K562 (cell line): ENCODE results near the gene SECISBP2. TPM values are rescaled to one million over a fixed set of nuclear protein-coding genes. Genes with fewer than 3 reads are reported as not detected.

ENCODE experiments used
- ATAC-seq: fragments of 200-7000 bp; cut with Tn5 transposase; 3 replicates; pipeline ENCODE4 v1.9.1; 2020; ENCODE audit warnings: moderate library complexity
- BruUV-seq: library from RNA; stranded (reverse); fragments of 400-500 nt; replicated peaks from 2 replicates; lab custom pipeline; 2021; lab: Mats Ljungman, UMichigan
- CTCF ChIA-PET: fragments of 300-600 bp; formaldehyde crosslinking; extraction: SDS; loops from one replicate; lab custom pipeline; 2021; ENCODE audit warnings: low intra/inter-chr PET ratio; lab: Yijun Ruan, JAX
- POLR2A ChIA-PET: fragments of 300-600, 350-650 bp; sonication (Branson Sonifier 250); formaldehyde crosslinking; extraction: SDS; loops from one replicate; lab custom pipeline; 2021; ENCODE audit warnings: antibody characterized with exemption, inconsistent platforms; lab: Yijun Ruan, JAX
- DNase-seq, 4 experiments: peaks; one replicate each; pipeline versions ENCODE4 v3.0.0 to v3.0.0-alpha.2; 2011 to 2018; ENCODE audit warnings: low spot score in 3 of 4, mixed read lengths in 3 of 4; ENCODE audit errors: extremely low read depth in 1 of 4
- FAIRE-seq: peaks from 2 replicates; lab custom pipeline; 2011; peaks lifted over from hg19 to GRCh38; lab: Jason Lieb, UNC
- H2AFZ ChIP-seq: 2 replicates; pipeline ENCODE4 v1.6.0; 2011; ENCODE audit warnings: low read depth, low read length, control low read depth, inconsistent platforms
- H3K27ac ChIP-seq: fragments of 200-600 bp; 3 replicates; pipeline ENCODE4 v1.8.0; 2011; ENCODE audit warnings: low read depth, mild to moderate bottlenecking, control low read depth, inconsistent platforms, low read length, moderate library complexity, mixed read lengths; ENCODE audit errors: extremely low read depth
- H3K27me3 ChIP-seq, 2 experiments: fragments of 300-600 bp in 1 of 2; 2 replicates in 1 of 2; 3 replicates in 1 of 2; pipeline versions ENCODE4 v1.6.0 to v1.8.0; 2011; ENCODE audit warnings: inconsistent platforms in 2 of 2, low read length in 2 of 2, mild to moderate bottlenecking in 1 of 2, mixed read lengths in 1 of 2, moderate library complexity in 1 of 2; ENCODE audit not compliant: control insufficient read depth in 2 of 2, insufficient read depth in 2 of 2
- H3K36me3 ChIP-seq: fragments of 300-600 bp; 3 replicates; pipeline ENCODE4 v1.8.0; 2011; ENCODE audit warnings: mild to moderate bottlenecking, low read length, inconsistent platforms; ENCODE audit not compliant: control insufficient read depth, insufficient read depth
- H3K4me1 ChIP-seq, 2 experiments: fragments of 200-600 bp in 1 of 2; replicated peaks in 1 of 2; 2 replicates in 1 of 2; 3 replicates in 1 of 2; pipeline versions ENCODE4 v1.5.1 to v1.8.0; 2011; ENCODE audit warnings: inconsistent platforms in 2 of 2, low read length in 2 of 2, mild to moderate bottlenecking in 1 of 2, mixed read lengths in 1 of 2, moderate library complexity in 1 of 2; ENCODE audit not compliant: control insufficient read depth in 2 of 2, insufficient read depth in 2 of 2
- H3K4me2 ChIP-seq: 2 replicates; pipeline ENCODE4 v1.6.1; 2011; ENCODE audit warnings: low read length, control low read depth, inconsistent platforms, mixed read lengths; ENCODE audit not compliant: insufficient read depth
- H3K4me3 ChIP-seq: fragments of 200-600 bp; sonication (generic), shearing (Covaris generic); 2 replicates; pipeline ENCODE4 v1.5.1; 2016; ENCODE audit warnings: control low read depth, inconsistent platforms
- H3K79me2 ChIP-seq: fragments of 200-600 bp; 3 replicates; pipeline ENCODE4 v1.8.0; 2011; ENCODE audit warnings: low read length, inconsistent platforms; ENCODE audit not compliant: control insufficient read depth, insufficient read depth
- H3K9ac ChIP-seq, 2 experiments: 2 replicates each; pipeline versions ENCODE4 v1.6.0 to v1.6.1; 2011; ENCODE audit warnings: low read depth in 2 of 2, low read length in 2 of 2, control low read depth in 1 of 2, inconsistent platforms in 1 of 2, mild to moderate bottlenecking in 1 of 2, mixed read lengths in 1 of 2; ENCODE audit not compliant: insufficient read depth in 1 of 2
- H3K9me1 ChIP-seq: one replicate; pipeline ENCODE4 v1.6.0; 2011; ENCODE audit warnings: inconsistent platforms, mild to moderate bottlenecking, low read length, moderate library complexity; ENCODE audit not compliant: control insufficient read depth, insufficient read depth
- H3K9me3 ChIP-seq: replicated peaks from 2 replicates; pipeline ENCODE4 v1.5.1; 2011; ENCODE audit warnings: low read depth, low read length, inconsistent platforms; ENCODE audit not compliant: control insufficient read depth, insufficient read depth
- H4K20me1 ChIP-seq: replicated peaks from 2 replicates; pipeline ENCODE4 v1.6.1; 2011; ENCODE audit warnings: low read length, inconsistent platforms, mixed read lengths; ENCODE audit not compliant: control insufficient read depth, insufficient read depth
- DIDO1 ChIP-seq: fragments of 450-650 bp; IDR thresholded peaks from 2 replicates; pipeline ENCODE4 v1.6.1; 2016; ENCODE audit warnings: low read depth, missing biosample characterization, missing genetic modification characterization
- RBM39 ChIP-seq: fragments of 200-400 bp; formaldehyde crosslinking; optimal IDR thresholded peaks from 2 replicates; pipeline ENCODE3; 2018; ENCODE audit warnings: low read depth, low read length
- SMARCC2 ChIP-seq: fragments of 450-650 bp; IDR thresholded peaks from 2 replicates; pipeline ENCODE4 v1.6.1; 2017; ENCODE audit warnings: antibody characterized with exemption, moderate library complexity, mild to moderate bottlenecking, low read depth
- SREBF1 ChIP-seq: fragments of 150-350 bp; IDR thresholded peaks from 2 replicates; pipeline ENCODE4 v1.6.1; 2014; ENCODE audit warnings: antibody characterized with exemption, low read depth, low read length, borderline replicate concordance
- TAF15 ChIP-seq: fragments of 200-400 bp; formaldehyde crosslinking; IDR thresholded peaks from 2 replicates; pipeline ENCODE4 v1.6.1; 2017; ENCODE audit warnings: mild to moderate bottlenecking, low read depth, low read length, moderate library complexity
- ZFP36 ChIP-seq: fragments of 150-350 bp; IDR thresholded peaks from 2 replicates; pipeline ENCODE4 v1.6.1; 2018; ENCODE audit warnings: low read length, low read depth; ENCODE audit not compliant: partially characterized antibody
- WGBS: fragments of 100-300 bp; shearing (Covaris generic); methylation state at CpG from one replicate; pipeline ENCODE4 v1.1.6; 2016; ENCODE audit warnings: low coverage, mixed read lengths; ENCODE audit not compliant: insufficient coverage; ENCODE audit errors: missing lambda C conversion rate; 5-methylcytosine and 5-hydroxymethylcytosine counted together
- in situ Hi-C: fragments of 300-500 bp; cut with MboI; formaldehyde crosslinking; loops from 4 replicates; pipeline ENCODE4 v1.15.0; 2018; ENCODE audit warnings: inconsistent platforms, mixed read lengths
- intact Hi-C: fragments of 100-400 bp; cut with micrococcal nuclease; formaldehyde crosslinking; loops from 2 replicates; pipeline ENCODE4 v1.14.2; 2022
- polyA plus RNA-seq, 8 experiments: library from polyadenylated mRNA; depleted of rRNA in 4 of 8; stranded (reverse) in 5 of 8; unstranded in 3 of 8; fragments of >200 nt; fragmentation: Nextera tagmentation in 2 of 8; fragmentation: Illumina TruSeq in 1 of 8; extraction: Ambion mirVana in 2 of 8; extraction: Trizol in 1 of 8; gene quantifications; 2 replicates each; pipeline versions ENCODE4 v1.2.1 to v1.2.3, GENCODE V29; 2011 to 2014; ENCODE audit warnings: inconsistent platforms in 1 of 8, missing spikeins in 1 of 8
- total RNA-seq, 7 experiments: library from RNA; depleted of rRNA in 6 of 7; stranded (reverse); fragments of >200 nt in 6 of 7; fragmentation: Illumina TruSeq in 2 of 7; extraction: Trizol in 2 of 7; gene quantifications; 2 replicates each; pipeline versions ENCODE4 v1.2.1 to v1.2.3, GENCODE V29; 2011 to 2021; ENCODE audit warnings: low replicate concordance in 1 of 7
- TF ChIP-seq, protein P1 (sequence below): fragments of 250-450 bp; sonication (Bioruptor Pico); IDR thresholded peaks from 2 replicates; pipeline ENCODE4 v1.5.0; 2021; ENCODE audit warnings: mild to moderate bottlenecking, moderate library complexity
- TF ChIP-seq, protein P2 (sequence below): IDR thresholded peaks from 2 replicates; pipeline ENCODE4 v1.6.1; 2014; ENCODE audit warnings: antibody characterized with exemption
- TF ChIP-seq, protein P3 (sequence below): fragments of 250-450 bp; sonication (Bioruptor Pico); IDR thresholded peaks from 2 replicates; pipeline ENCODE4 v1.8.0; 2021; ENCODE audit warnings: borderline replicate concordance, mild to moderate bottlenecking, moderate library complexity; ENCODE audit not compliant: poor library complexity, severe bottlenecking
- TF ChIP-seq, protein P4 (sequence below): fragments of 450-650 bp; IDR thresholded peaks from 2 replicates; pipeline ENCODE4 v1.6.1; 2016; ENCODE audit warnings: borderline replicate concordance

Gene SECISBP2
- total and polyA plus RNA-seq, 9 of the 15 experiments (the other 6 are each of a cell fraction or from before 2014, with no cell fraction given): 3.2 to 41.6 (median 26.1) TPM

DNA sequence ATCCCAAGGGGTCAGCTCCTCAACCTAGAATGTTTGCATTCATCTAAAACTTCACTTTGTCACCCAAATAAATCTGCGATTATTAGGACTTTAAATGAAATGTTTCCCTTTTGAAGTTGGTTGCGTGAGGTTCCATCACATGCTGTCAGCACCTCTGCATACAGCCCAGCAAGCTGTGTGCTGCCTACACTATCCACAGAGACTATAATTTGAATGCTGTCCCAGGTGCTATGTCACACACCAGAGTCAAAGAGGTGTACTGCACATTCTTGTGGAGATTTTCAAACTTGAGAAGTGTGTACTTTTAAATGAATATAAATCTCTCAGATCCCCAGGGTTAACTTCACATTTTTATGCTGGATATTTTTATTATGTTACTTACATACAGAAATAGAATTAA lies 26.6 kb upstream of the SECISBP2 start:
- Histone ChIP-seq H3K9ac (no peak overlapping the region), H3K27me3 (no peaks in the 10 kb centered on the region), H3K9me3 (no peaks in the 10 kb centered on the region; the same call in 1 of the 2 replicates), H3K27ac (no peak overlapping the region), H3K79me2 (no peaks in the 10 kb centered on the region), H2AFZ (no peak overlapping the region), H3K4me2 (no peak overlapping the region), H4K20me1 (no peaks in the 10 kb centered on the region; the same call in 1 of the 2 replicates), H3K9me1 (no peaks in the 10 kb centered on the region), H3K4me1 (no peaks in the 10 kb centered on the region), H3K4me3 (no peak overlapping the region), H3K36me3 (no peaks in the 10 kb centered on the region)
- DNase-seq (no peak), ATAC-seq (no peak), FAIRE-seq (no peak)
- in situ Hi-C loops: no loop called here
- POLR2A ChIA-PET: interaction anchor here (0.9 kb wide), 1 partner anchor 20 kb away, joined by 3 read pairs; no protein-coding TSS in a partner anchor
- 0% methylated on average over 2 of the region's 2 CpGs for WGBS
- intact Hi-C loops: no loop called here
- TF ChIP-seq, protein P1, sequence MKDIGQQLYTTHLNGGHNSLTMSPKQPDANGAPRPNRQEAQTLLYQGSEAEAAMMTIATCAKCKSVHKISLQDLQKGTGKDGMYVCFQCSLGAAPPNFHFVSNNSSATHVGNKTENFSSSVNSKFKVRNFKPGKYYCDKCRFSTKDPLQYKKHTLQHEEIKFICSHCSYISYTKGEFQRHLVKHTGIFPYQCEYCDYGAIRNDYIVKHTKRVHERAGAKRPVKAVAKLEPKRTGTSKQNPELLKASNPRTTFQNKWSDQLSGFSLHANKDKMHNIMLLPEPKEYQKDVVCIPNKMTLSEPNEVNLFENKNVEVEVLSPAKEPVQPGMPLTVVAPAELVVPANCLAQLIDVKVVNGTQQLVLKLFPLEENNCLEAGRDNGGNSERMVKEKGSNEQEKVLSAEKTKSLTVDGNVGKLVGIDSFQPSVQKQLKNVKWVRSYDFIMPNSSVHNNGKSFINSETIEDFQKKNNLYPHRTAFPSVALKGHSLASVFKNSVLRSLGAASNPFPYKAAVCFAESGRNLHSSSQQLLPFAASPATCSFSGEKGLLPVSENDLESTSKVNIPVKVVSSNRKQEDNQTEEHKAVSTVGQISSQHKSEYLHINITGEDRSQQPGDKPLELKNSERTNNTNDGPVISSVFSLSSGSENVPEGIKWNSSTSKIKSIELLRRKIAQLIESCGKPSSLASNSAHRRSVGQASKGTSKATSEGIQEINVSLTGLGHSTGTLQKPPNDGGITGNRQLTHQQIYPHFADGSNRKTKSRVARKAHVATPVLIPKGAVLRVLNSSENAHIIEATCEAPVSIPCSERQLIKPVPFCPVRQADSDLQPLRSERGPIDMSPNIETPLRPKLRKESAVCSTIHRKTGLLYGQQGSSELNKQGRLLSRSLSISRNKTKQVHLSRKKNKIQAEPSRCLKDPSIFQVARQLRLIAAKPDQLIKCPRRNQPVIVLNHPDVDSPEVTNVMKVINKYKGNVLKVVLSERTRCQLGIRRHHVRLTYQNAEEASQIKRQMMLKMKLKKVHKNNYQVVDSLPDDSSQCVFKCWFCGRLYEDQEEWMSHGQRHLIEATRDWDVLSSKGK: no peak
- TF ChIP-seq, protein P2, sequence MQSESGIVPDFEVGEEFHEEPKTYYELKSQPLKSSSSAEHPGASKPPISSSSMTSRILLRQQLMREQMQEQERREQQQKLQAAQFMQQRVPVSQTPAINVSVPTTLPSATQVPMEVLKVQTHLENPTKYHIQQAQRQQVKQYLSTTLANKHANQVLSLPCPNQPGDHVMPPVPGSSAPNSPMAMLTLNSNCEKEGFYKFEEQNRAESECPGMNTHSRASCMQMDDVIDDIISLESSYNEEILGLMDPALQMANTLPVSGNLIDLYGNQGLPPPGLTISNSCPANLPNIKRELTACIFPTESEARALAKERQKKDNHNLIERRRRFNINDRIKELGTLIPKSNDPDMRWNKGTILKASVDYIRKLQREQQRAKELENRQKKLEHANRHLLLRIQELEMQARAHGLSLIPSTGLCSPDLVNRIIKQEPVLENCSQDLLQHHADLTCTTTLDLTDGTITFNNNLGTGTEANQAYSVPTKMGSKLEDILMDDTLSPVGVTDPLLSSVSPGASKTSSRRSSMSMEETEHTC: no peak
- TF ChIP-seq, protein P3, sequence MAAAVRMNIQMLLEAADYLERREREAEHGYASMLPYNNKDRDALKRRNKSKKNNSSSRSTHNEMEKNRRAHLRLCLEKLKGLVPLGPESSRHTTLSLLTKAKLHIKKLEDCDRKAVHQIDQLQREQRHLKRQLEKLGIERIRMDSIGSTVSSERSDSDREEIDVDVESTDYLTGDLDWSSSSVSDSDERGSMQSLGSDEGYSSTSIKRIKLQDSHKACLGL (CRISPR knock-in tag): no peak
- TF ChIP-seq, protein P4, sequence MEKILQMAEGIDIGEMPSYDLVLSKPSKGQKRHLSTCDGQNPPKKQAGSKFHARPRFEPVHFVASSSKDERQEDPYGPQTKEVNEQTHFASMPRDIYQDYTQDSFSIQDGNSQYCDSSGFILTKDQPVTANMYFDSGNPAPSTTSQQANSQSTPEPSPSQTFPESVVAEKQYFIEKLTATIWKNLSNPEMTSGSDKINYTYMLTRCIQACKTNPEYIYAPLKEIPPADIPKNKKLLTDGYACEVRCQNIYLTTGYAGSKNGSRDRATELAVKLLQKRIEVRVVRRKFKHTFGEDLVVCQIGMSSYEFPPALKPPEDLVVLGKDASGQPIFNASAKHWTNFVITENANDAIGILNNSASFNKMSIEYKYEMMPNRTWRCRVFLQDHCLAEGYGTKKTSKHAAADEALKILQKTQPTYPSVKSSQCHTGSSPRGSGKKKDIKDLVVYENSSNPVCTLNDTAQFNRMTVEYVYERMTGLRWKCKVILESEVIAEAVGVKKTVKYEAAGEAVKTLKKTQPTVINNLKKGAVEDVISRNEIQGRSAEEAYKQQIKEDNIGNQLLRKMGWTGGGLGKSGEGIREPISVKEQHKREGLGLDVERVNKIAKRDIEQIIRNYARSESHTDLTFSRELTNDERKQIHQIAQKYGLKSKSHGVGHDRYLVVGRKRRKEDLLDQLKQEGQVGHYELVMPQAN: no peak
- TF ChIP-seq RBM39 (no peak), SMARCC2 (no peak), DIDO1 (no peak), ZFP36 (no peak), SREBF1 (no peak), TAF15 (no peak)
- CTCF ChIA-PET: no interaction called here
- no TSS peak for BruUV-seq
